H1 (cell line): ENCODE data around the gene LPAR6. TPM values are rescaled to one million over a fixed set of nuclear protein-coding genes. Genes with fewer than 3 reads are reported as not detected.

Experiments
- RBBP5 ChIP-seq: IDR thresholded peaks from 2 replicates; pipeline ENCODE4 v1.7.1; 2012; ENCODE audit warnings: low read depth, mild to moderate bottlenecking, inconsistent platforms, low read length, moderate library complexity, borderline replicate concordance
- polyA plus RNA-seq, 7 experiments: library from polyadenylated mRNA; depleted of rRNA in 3 of 7; stranded (reverse) in 5 of 7; unstranded in 2 of 7; fragments of >200 nt in 5 of 7; fragments of 200-250 nt in 2 of 7; gene quantifications; 1 replicate in 5 of 7; 2 replicates in 1 of 7; 4 replicates in 1 of 7; pipeline versions ENCODE4 v1.2.1 to v1.2.3, GENCODE V29; 2011 to 2013; ENCODE audit warnings: missing spikeins in 2 of 7, mixed read lengths in 2 of 7
- total RNA-seq: library from RNA; stranded (reverse); fragmentation: NEBNext Ultra II Directional; extraction: Animal tissue kit (Norgen Biotek cat#: 25700); gene quantifications from 2 replicates; pipeline ENCODE4 v1.2.1, GENCODE V29; 2021

LPAR6 gene
- total and polyA plus RNA-seq, 2 of the 8 experiments (the other 6 are each of a cell fraction or from before 2014, with no cell fraction given): 0.50 to 0.97 TPM

GRCh38 chr13:48398450-48399095 lies 14.3 kb downstream of the LPAR6 start (continued):
- TF ChIP-seq RBBP5: no peak
